Lower lobe of right lung (tissue), 2 donors: Measurements from ENCODE around the gene FYN. TPM values are rescaled to one million over a fixed set of nuclear protein-coding genes. Genes with fewer than 3 reads are reported as not detected.

Experiments used
- ATAC-seq, 2 donors: fragments of 200-7000 bp; cut with Tn5 transposase; one replicate each; pipeline ENCODE4 v1.9.1; 2020 to 2022; ENCODE audit warnings: mild to moderate bottlenecking in 2 of 2, moderate library complexity in 2 of 2
- DNase-seq: peaks from one replicate; pipeline ENCODE4 v3.0.0-alpha.2; 2020
- H3K27ac ChIP-seq: fragments of 200-600 bp; one replicate; pipeline ENCODE4 v1.8.0; 2022
- H3K27me3 ChIP-seq: fragments of 200-600 bp; one replicate; pipeline ENCODE4 v1.8.0; 2022; ENCODE audit warnings: low read depth
- H3K36me3 ChIP-seq: fragments of 200-600 bp; one replicate; pipeline ENCODE4 v1.8.0; 2022; ENCODE audit warnings: mild to moderate bottlenecking
- H3K4me1 ChIP-seq: fragments of 200-600 bp; one replicate; pipeline ENCODE4 v1.8.0; 2022
- H3K4me3 ChIP-seq: fragments of 200-600 bp; one replicate; pipeline ENCODE4 v1.8.0; 2022; ENCODE audit warnings: mild to moderate bottlenecking
- H3K9me3 ChIP-seq: fragments of 200-600 bp; one replicate; pipeline ENCODE4 v1.8.0; 2022
- intact Hi-C: fragments of 100-400 bp; cut with DNase I; formaldehyde crosslinking; loops from one replicate; pipeline ENCODE4 v1.11.0; 2022
- total RNA-seq: library from RNA; stranded (reverse); fragmentation: NEBNext Ultra II Directional; extraction: Animal tissue kit (Norgen Biotek cat#: 25700); gene quantifications from one replicate; pipeline ENCODE4 v1.2.1, GENCODE V29; 2021
- TF ChIP-seq, protein P1 (sequence below): fragments of 200-600 bp; IDR thresholded peaks from one replicate; pipeline ENCODE4 v1.8.0; 2022; ENCODE audit warnings: antibody characterized with exemption, mild to moderate bottlenecking
- donor health status: DM: no; HTN: yes; CAD: no; lungs with severe emphysema.

FYN gene
- total RNA-seq, 1 donor from 2014 or later = 99.2 TPM

DNA sequence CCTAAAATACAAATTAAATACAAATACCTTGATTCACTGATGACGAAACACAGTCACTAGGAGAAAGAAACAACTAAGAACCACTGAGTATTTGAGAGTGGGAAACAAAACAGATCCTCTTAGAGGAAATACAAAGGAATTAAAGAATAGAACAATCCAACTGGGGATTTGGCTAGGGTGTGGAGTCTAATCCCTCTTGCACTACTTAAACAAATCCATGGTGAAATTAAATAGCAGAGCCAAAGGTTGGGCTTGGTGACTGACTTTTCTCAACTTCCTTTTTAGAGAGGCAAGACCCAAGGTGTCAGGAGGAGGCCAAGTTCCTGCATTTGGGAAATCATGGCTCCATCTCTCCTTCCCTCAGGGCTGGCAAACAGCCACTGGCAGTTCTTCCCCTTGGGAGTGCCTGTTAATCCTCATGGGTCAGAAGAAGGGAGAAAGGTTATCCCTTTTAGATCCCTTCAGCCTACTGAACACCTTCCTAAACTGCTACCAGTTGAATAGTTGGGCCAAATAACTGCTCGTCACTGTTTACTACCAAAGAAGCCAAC, 166.3 kb downstream of the FYN start:
- peak overlapping the region; percentile 39 for H3K27ac ChIP-seq
- intact Hi-C loops = no loop called here
- no peak for ATAC-seq

DNA sequence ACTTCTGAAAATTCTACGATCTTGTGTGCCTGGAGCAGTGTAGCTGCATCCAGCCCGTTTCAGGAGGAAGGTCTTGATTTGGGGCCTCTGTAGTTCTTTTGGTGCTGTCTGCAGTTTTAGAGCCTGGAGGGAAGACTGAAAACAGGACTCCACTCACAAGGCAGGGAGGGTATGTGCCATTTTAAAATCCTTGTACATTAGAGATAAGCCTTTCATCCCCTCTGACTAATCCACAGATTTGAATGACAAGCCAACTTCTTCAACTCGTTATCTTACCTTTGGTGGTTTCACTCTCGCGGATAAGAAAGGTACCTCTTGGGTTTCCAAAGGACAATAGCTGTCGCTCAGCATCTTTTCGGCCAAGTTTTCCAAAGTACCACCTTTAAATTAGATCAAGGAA, 169.5 kb downstream of the FYN start:
- no peak overlapping the region for H3K4me3 ChIP-seq
- H3K27me3 ChIP-seq = no peaks in the 10 kb centered on the region
- DNase-seq (no peak), ATAC-seq (no peak)
- no peak overlapping the region for H3K27ac ChIP-seq
- intact Hi-C loops = no loop called here
- no peaks in the 10 kb centered on the region for H3K9me3 ChIP-seq
- H3K4me1 ChIP-seq = peaks cover 7% of the 10 kb centered on the region
- TF ChIP-seq, protein P1, sequence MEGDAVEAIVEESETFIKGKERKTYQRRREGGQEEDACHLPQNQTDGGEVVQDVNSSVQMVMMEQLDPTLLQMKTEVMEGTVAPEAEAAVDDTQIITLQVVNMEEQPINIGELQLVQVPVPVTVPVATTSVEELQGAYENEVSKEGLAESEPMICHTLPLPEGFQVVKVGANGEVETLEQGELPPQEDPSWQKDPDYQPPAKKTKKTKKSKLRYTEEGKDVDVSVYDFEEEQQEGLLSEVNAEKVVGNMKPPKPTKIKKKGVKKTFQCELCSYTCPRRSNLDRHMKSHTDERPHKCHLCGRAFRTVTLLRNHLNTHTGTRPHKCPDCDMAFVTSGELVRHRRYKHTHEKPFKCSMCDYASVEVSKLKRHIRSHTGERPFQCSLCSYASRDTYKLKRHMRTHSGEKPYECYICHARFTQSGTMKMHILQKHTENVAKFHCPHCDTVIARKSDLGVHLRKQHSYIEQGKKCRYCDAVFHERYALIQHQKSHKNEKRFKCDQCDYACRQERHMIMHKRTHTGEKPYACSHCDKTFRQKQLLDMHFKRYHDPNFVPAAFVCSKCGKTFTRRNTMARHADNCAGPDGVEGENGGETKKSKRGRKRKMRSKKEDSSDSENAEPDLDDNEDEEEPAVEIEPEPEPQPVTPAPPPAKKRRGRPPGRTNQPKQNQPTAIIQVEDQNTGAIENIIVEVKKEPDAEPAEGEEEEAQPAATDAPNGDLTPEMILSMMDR = no peak
- H3K36me3 ChIP-seq = peaks cover 42% of the 10 kb centered on the region

More for the DNA sequence above, 166.3 kb downstream of the FYN start:
- H3K4me1 ChIP-seq = peaks cover 25% of the 10 kb centered on the region
- DNase-seq = no peak
- no peaks in the 10 kb centered on the region for H3K9me3 ChIP-seq
- TF ChIP-seq, protein P1 = no peak
- peaks cover 36% of the 10 kb centered on the region for H3K36me3 ChIP-seq
- H3K27me3 ChIP-seq = no peaks in the 10 kb centered on the region
- H3K4me3 ChIP-seq = no peak overlapping the region

DNA sequence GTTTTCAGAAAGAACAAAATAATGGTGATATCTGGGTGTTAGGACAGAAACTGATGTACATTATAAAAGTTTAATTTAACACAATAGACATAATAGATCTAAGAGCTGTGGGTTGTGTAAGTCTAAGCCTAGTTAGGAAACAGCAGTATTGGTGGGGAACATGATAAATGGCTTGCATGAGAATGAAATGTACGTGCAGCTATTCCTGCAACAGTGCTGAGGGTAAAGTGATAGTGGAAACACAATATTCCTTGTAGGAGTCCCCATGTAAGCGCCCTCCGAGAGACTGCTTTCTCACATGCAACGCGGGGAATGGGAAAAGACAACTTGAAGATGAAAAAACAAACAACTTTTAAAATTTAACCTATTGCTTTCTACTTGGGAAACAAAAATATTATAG, 171.0 kb downstream of the FYN start:
- no peaks in the 10 kb centered on the region for H3K9me3 ChIP-seq
- TF ChIP-seq, protein P1 = no peak
- ATAC-seq (no peak), DNase-seq (no peak)
- H3K36me3 ChIP-seq = peaks cover 40% of the 10 kb centered on the region
- intact Hi-C loops = no loop called here
- no peak overlapping the region for H3K4me3 ChIP-seq
- H3K4me1 ChIP-seq = peaks cover 7% of the 10 kb centered on the region
- no peaks in the 10 kb centered on the region for H3K27me3 ChIP-seq
- H3K27ac ChIP-seq = no peak overlapping the region

DNA sequence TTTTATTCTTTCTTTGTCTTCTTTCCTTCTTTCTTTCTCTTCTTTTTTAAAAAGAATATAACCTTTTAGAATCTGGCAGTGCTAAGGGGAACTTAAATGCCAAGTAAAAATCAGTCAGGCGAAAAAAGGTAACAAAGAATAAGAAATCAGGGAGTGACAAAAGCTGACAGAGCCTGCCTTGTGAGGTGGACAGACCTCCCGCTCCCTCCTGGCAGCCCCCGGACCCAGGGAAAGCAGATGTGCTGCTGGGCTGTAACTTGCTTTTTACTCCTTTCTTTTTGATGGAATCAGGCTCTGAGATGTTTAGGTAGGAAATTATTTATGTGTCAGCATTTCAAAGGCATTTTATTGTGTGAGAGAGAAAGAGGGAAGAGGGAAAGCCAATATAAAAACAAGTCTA, 172.1 kb downstream of the FYN start:
- Histone ChIP-seq H3K4me3 (no peak overlapping the region), H3K27ac (no peak overlapping the region), H3K27me3 (no peaks in the 10 kb centered on the region), H3K36me3 (peaks cover 42% of the 10 kb centered on the region), H3K9me3 (no peaks in the 10 kb centered on the region), H3K4me1 (no peaks in the 10 kb centered on the region)
- DNase-seq (no peak), ATAC-seq (no peak)
- intact Hi-C loops = no loop called here
- TF ChIP-seq, protein P1 = no peak

DNA sequence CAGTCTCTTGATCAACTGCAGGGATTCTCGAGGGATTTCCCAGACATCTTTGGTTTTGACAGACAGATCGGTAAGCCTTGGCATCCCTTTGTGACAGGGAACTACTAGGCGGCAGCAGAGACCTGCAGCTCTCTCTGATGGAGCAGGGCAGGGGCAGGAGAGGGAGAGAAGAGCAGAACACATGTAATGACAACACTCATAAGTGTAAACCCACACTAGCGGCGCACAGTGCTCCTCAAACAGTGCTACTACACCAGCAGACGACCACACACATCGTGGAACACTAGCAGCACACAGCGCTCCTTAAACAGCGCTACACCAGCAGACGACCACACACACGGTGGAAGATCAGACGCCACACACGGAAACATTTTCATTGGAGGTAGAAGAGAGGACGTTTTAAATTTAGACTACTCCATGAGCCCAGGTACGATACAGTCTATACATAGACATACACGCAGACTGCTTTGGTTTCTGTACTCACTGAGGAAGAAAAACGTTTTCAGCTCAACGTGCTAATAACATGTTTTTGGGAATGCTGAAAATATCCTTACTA, 173.0 kb downstream of the FYN start:
- TF ChIP-seq, protein P1 = no peak
- ATAC-seq (no peak), DNase-seq (no peak)
- intact Hi-C loops = no loop called here
- Histone ChIP-seq H3K9me3 (no peaks in the 10 kb centered on the region), H3K36me3 (peaks cover 46% of the 10 kb centered on the region), H3K27me3 (no peaks in the 10 kb centered on the region), H3K27ac (no peak overlapping the region), H3K4me3 (no peak overlapping the region), H3K4me1 (no peaks in the 10 kb centered on the region)
